IPS DF 6.9 (cell line): ENCODE results near the gene PLXNB2.
A peak's percentile ranks its signal among the peaks of the same experiment; 100 is the strongest.

Experiments
- DNase-seq: peaks from one replicate; pipeline ENCODE4 v3.0.0-alpha.2; 2013; ENCODE audit warnings: low read depth, low spot score
- H3K27ac ChIP-seq: one replicate; pipeline ENCODE4 v1.5.1; 2013; ENCODE audit warnings: low read length, control low read depth
- H3K27me3 ChIP-seq: 2 replicates; pipeline ENCODE4 v1.6.1; 2013; ENCODE audit warnings: mild to moderate bottlenecking, low read length; ENCODE audit not compliant: control insufficient read depth, insufficient read depth
- H3K36me3 ChIP-seq: 2 replicates; pipeline ENCODE4 v1.6.1; 2013; ENCODE audit warnings: low read length; ENCODE audit not compliant: control insufficient read depth, insufficient read depth
- H3K4me1 ChIP-seq: 2 replicates; pipeline ENCODE4 v1.6.1; 2013; ENCODE audit warnings: low read length; ENCODE audit not compliant: control insufficient read depth, insufficient read depth
- H3K4me3 ChIP-seq: 2 replicates; pipeline ENCODE4 v1.5.1; 2013; ENCODE audit warnings: mild to moderate bottlenecking, low read length
- H3K9me3 ChIP-seq: 2 replicates; pipeline ENCODE4 v1.6.1; 2013; ENCODE audit warnings: low read length, inconsistent platforms; ENCODE audit not compliant: control insufficient read depth, insufficient read depth
- WGBS: extraction: QIAGEN DNeasy Blood & Tissue Kit; methylation state at CpG from one replicate; pipeline ENCODE4 v1.1.7; 2013; ENCODE audit warnings: mixed read lengths, missing lambda C conversion rate; ENCODE audit not compliant: insufficient read length, insufficient coverage; 5-methylcytosine and 5-hydroxymethylcytosine counted together

The PLXNB2 gene, protein sequence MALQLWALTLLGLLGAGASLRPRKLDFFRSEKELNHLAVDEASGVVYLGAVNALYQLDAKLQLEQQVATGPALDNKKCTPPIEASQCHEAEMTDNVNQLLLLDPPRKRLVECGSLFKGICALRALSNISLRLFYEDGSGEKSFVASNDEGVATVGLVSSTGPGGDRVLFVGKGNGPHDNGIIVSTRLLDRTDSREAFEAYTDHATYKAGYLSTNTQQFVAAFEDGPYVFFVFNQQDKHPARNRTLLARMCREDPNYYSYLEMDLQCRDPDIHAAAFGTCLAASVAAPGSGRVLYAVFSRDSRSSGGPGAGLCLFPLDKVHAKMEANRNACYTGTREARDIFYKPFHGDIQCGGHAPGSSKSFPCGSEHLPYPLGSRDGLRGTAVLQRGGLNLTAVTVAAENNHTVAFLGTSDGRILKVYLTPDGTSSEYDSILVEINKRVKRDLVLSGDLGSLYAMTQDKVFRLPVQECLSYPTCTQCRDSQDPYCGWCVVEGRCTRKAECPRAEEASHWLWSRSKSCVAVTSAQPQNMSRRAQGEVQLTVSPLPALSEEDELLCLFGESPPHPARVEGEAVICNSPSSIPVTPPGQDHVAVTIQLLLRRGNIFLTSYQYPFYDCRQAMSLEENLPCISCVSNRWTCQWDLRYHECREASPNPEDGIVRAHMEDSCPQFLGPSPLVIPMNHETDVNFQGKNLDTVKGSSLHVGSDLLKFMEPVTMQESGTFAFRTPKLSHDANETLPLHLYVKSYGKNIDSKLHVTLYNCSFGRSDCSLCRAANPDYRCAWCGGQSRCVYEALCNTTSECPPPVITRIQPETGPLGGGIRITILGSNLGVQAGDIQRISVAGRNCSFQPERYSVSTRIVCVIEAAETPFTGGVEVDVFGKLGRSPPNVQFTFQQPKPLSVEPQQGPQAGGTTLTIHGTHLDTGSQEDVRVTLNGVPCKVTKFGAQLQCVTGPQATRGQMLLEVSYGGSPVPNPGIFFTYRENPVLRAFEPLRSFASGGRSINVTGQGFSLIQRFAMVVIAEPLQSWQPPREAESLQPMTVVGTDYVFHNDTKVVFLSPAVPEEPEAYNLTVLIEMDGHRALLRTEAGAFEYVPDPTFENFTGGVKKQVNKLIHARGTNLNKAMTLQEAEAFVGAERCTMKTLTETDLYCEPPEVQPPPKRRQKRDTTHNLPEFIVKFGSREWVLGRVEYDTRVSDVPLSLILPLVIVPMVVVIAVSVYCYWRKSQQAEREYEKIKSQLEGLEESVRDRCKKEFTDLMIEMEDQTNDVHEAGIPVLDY (N-terminal part only)

DNA sequence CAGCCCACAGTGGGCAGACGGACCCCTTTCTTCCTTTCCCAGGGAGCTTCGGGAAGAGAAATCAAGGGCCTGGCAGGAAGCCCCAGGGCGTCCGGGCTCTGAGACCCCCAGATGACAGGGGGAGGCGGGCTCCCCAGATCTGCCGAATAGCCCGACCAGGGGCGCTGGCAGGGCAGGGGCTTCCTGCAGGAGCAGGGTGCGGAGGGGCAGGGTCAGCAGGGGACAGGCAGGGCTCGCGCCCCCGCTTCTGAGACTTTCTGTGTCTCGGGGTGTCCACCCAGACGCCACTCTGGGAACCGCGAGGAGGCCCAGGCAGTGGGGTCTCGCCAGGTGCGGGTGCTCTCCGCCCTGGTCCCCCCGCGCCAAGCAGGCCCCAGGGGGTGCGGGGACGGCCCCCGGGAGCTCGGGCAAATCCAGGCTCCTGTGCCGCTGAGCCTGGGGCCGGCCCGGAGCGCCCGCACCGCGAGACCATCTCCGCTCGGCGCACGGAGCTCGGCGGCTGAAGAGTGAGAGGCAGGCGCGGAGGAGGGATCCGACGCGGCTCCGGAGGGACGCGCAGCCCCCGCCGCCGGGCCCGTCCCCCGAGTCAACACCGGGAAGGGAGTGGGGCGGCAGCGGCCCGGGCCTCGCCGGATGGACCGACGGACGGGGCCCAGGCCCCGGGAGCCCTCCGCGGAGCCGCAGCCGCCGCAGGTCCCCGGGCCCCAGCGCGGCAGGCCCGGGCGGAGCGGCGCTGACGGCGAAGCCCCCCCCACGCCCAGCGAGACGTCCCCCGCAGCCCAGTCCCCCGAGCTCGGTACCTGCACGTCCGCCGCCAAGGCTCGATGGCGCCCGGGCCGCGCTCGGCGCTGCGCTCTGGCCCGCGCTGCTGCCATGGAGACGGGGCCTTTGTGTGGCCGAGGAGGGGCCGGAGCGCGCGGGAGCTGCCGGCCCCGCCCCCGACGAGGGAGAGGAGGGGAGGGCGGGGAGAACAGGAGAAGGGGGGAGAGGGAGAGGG, at the start of gene PLXNB2:
TSS of gene PLXNB2 (minus strand) at position 894 of the 997 bp plus-strand sequence. CDS start 17,062 bp downstream, outside the sequence.
- peak within 1 kb of the TSS; percentile 68 for H3K4me3 ChIP-seq
- DNase-seq: no peak
- no peak within 1 kb of the TSS for H3K27ac ChIP-seq
- no CpG with 5 or more reads among the region's 105 CpGs for WGBS
- peaks cover 11% of the 10 kb centered on the region for H3K4me1 ChIP-seq
- H3K36me3 ChIP-seq: no peaks in the 10 kb centered on the region; the same call in 1 of the 2 replicates
- H3K27me3 ChIP-seq: no peaks in the 10 kb centered on the region
- H3K9me3 ChIP-seq: no peaks in the 10 kb centered on the region

DNA sequence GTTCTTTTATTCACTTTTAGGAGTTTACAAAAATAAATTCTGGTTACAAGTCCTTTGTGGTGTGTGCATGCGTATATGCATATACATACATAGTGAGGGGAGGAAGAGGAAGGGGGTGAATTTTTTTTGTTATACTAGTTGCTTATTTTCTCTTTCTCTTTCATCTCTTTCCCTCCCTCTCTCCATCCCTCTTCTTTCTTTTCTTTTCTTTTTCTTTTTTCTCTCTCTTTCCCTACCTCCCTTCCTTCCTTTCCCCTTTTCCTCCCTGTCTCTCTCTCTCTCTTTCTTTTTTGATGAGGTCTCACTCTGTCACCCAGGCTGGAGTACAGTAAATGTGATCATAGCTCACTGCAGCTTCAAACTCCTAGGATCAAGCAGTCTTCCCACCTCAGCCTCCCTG, 49.8 kb upstream of the PLXNB2 start:
- H3K27ac ChIP-seq: no peak overlapping the region
- H3K4me3 ChIP-seq: no peak overlapping the region
- no peak for DNase-seq
- WGBS: no CpG with 5 or more reads among the region's 1 CpG
- no peaks in the 10 kb centered on the region for H3K27me3 ChIP-seq
- H3K4me1 ChIP-seq: no peaks in the 10 kb centered on the region
- no peaks in the 10 kb centered on the region for H3K9me3 ChIP-seq
- no peaks in the 10 kb centered on the region for H3K36me3 ChIP-seq

DNA sequence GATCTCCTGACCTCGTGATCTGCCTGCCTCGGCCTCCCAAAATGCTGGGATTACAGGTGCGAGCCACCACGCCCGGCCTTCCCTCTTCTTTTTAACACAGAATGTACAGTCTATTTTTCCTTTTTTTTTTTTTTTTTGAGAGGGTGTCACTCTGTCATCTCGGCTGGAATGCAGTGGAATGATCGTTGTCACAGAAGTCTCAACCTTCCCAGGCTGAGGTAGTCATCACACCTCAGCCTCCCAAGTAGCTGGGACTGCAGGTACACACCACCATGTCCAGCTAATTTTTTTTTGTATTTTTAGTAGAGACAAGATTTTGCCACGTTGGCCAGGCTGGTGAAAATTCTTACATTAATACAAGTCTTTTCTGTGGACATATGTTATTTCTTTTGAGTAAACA, 48.7 kb upstream of the PLXNB2 start:
- Histone ChIP-seq H3K9me3 (no peaks in the 10 kb centered on the region), H3K27me3 (no peaks in the 10 kb centered on the region), H3K27ac (no peak overlapping the region), H3K36me3 (no peaks in the 10 kb centered on the region), H3K4me1 (no peaks in the 10 kb centered on the region), H3K4me3 (no peak overlapping the region)
- no CpG with 5 or more reads among the region's 8 CpGs for WGBS
- no peak for DNase-seq

DNA sequence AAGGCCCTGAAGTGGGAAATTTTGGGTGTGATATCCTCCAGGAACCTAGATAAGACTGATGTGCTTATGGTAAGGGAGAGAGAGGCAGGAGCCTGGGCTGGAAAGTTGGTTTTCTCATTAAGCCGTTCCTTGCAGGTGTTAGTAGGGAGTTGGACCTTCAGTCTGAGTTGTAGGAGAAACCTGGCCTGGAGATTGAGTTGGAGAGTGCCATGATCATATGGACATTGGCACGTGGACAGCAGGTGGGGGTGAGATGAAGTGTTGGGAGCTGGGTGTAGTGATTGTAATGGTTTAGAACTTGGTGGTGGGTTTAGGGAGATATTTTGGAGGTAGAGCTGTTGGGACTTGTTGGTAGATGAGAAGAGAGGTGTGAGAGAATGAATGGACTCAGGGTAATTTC, 40.6 kb upstream of the PLXNB2 start:
- Histone ChIP-seq H3K27ac (no peak overlapping the region), H3K4me1 (no peaks in the 10 kb centered on the region), H3K4me3 (no peak overlapping the region), H3K9me3 (no peaks in the 10 kb centered on the region), H3K27me3 (no peaks in the 10 kb centered on the region), H3K36me3 (no peaks in the 10 kb centered on the region)
- WGBS: no CpG with 5 or more reads among the region's 2 CpGs
- DNase-seq: no peak

DNA sequence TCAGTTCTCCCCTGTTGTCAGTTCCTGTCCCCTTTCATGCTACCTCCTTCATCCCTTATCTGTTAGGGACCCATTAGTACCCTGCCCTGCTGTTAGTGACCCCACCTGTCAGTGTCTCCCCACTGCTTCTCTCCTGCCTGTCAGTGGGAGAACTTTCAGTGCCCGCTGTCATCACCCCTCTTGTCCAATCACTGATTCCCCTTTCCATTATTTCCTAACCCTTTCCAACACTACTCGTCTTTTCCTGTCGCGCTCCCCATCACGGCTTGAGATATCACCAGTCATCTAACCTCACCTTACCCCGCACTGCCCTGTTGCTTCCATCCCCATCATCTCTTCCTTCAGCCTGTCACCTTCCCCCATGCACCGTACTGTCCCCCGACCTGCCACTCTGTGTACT, 39.7 kb upstream of the PLXNB2 start:
- no peak for DNase-seq
- Histone ChIP-seq H3K36me3 (no peaks in the 10 kb centered on the region), H3K27ac (no peak overlapping the region), H3K27me3 (no peaks in the 10 kb centered on the region), H3K4me1 (no peaks in the 10 kb centered on the region), H3K9me3 (no peaks in the 10 kb centered on the region), H3K4me3 (no peak overlapping the region)
- 100% methylated on average over 4 of the region's 8 CpGs for WGBS

DNA sequence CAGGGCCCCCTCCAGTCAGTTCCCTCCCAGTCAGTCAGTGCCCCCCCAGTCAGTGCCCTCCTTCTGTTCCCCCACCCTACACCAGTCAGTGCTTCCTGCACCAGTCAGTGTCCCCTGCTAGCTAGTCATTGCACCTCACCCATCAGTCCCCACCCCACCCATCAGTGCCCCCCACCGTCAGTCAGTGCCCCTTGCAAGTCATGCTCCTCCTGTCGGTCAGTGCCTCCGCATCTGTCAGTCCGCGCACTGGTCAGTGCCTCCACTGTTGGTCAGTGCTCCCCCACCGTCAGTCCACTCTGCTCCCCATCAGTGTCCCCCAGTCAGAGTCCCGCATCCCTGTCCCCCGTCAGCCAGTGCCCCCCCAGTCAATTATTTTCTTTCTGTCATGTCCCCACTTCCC, 39.0 kb upstream of the PLXNB2 start:
- Histone ChIP-seq H3K27me3 (no peaks in the 10 kb centered on the region), H3K9me3 (no peaks in the 10 kb centered on the region), H3K4me1 (no peaks in the 10 kb centered on the region), H3K4me3 (no peak overlapping the region), H3K36me3 (no peaks in the 10 kb centered on the region), H3K27ac (no peak overlapping the region)
- no peak for DNase-seq
- no CpG with 5 or more reads among the region's 8 CpGs for WGBS

DNA sequence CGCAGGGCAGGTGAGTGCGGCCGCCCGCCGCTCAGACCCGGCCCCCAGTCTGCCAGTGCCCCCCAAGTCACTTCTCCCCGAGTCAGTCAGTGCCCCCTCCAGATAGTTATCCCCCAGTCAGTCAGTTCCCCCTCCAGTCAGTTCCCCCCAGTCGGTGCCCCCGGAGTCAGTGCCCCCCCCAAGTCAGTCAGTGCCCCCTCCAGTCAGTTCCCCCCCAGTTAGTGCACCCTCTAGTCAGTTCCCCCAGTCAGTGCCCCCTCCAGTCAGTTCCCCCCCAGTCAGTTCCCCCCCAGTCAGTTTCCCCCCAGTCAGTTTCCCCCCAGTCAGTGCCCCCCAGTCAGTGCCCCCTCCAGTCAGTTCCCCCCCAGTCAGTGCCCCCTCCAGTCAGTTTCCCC, 36.1 kb upstream of the PLXNB2 start:
- Histone ChIP-seq H3K4me3 (peak overlapping the region; percentile 92), H3K9me3 (no peaks in the 10 kb centered on the region), H3K36me3 (no peaks in the 10 kb centered on the region), H3K27ac (no peak overlapping the region), H3K4me1 (no peaks in the 10 kb centered on the region), H3K27me3 (no peaks in the 10 kb centered on the region)
- no peak for DNase-seq
- no CpG with 5 or more reads among the region's 9 CpGs for WGBS

DNA sequence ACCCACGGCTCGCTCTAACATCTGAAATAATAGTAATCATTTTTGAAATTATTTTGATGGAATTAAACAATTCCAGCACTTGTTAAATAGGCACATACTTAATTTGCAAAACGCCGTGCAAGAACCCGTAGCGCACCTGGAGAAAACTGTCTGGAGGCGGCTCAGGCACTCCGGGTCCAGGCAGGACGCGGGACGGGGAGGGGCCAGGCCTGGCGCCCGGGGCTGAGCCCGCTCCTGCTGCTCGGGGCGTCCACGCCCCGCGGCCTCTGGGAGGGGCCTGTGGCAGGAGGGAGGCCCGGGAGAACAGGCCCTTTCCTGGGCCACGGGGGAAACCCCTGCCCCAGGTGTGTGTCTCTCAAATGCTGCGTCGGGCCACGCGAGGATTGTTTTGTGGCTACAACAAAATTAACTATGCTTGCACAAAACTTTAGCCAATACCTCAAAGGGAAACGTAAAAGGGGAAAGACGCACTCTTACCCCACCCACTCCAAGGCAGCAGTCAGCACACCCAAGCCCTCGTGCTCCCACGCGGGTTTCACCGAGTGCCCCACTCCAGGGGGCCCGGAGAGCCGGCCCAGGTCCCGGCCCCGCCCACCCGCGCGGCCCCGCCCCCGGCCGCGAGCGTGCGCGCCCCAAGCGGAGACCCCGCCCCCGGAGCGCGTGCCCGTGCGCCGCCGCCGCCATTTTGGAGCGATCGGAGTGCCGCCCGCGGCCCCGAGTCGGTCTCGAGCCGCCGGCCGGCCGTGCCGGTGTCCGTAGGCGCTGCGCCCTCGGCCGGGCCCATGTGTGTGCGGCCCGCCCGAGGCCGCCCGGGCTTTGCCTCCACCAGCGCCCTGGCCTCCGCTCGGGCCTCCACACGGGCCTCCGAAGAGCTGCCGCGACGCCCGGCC, 35.5 kb upstream of the PLXNB2 start, which contains the start of gene PPP6R2:
TSS of gene PPP6R2 (plus strand) at position 677 of the 890 bp plus-strand sequence. CDS start 50,582 bp downstream, outside the sequence.
- no CpG with 5 or more reads among the region's 87 CpGs for WGBS
- no peaks in the 10 kb centered on the region for H3K4me1 ChIP-seq
- DNase-seq: no peak
- no peak within 1 kb of the TSS for H3K27ac ChIP-seq
- peak within 1 kb of the TSS; percentile 92 for H3K4me3 ChIP-seq
- no peaks in the 10 kb centered on the region for H3K36me3 ChIP-seq
- H3K27me3 ChIP-seq: no peaks in the 10 kb centered on the region
- H3K9me3 ChIP-seq: no peaks in the 10 kb centered on the region
